HepG2 (cell line): ENCODE data around the gene GNA15. TPM values are rescaled to one million over a fixed set of nuclear protein-coding genes. Genes with fewer than 3 reads are reported as not detected.

Experiments
- ATAC-seq: fragments of 200-7000 bp; cut with Tn5 transposase; 3 replicates; pipeline ENCODE4 v1.9.1; 2020; ENCODE audit warnings: mild to moderate bottlenecking, moderate library complexity
- BruUV-seq: library from RNA; stranded (reverse); fragments of 400-500 nt; replicated peaks from 2 replicates; lab custom pipeline; 2021; lab: Mats Ljungman, UMichigan
- CTCF ChIA-PET: fragments of 300-600 bp; formaldehyde crosslinking; extraction: SDS; loops from one replicate; lab custom pipeline; 2021; ENCODE audit warnings: low total read pairs, inconsistent platforms, low intra/inter-chr PET ratio; lab: Yijun Ruan, JAX
- POLR2A ChIA-PET: fragments of 350-600 bp; sonication (Branson Sonifier 250); formaldehyde crosslinking; loops from one replicate; lab custom pipeline; 2020; ENCODE audit warnings: antibody characterized with exemption, inconsistent platforms; lab: Yijun Ruan, JAX
- DNase-seq: peaks from one replicate; pipeline ENCODE4 v3.0.0-alpha.2; 2015; ENCODE audit warnings: low spot score
- FAIRE-seq: peaks from 3 replicates; lab custom pipeline; 2011; peaks lifted over from hg19 to GRCh38; lab: Jason Lieb, UNC
- H2AFZ ChIP-seq: one replicate; pipeline ENCODE4 v1.6.1; 2011; ENCODE audit warnings: low read length, inconsistent platforms
- H3K27ac ChIP-seq: fragments of 300-600 bp; 3 replicates; pipeline ENCODE4 v1.8.0; 2011; ENCODE audit warnings: mixed run types, mild to moderate bottlenecking, mixed read lengths, low read length, inconsistent platforms; ENCODE audit not compliant: insufficient read depth; ENCODE audit errors: extremely low read length
- H3K27me3 ChIP-seq, 2 experiments: fragments of 200-600 bp in 1 of 2; 2 replicates in 1 of 2; 3 replicates in 1 of 2; pipeline versions ENCODE4 v1.6.0 to v1.8.0; 2011; ENCODE audit warnings: low read length in 2 of 2, mild to moderate bottlenecking in 2 of 2, moderate library complexity in 2 of 2, inconsistent platforms in 1 of 2; ENCODE audit not compliant: insufficient read depth in 2 of 2, control insufficient read depth in 1 of 2
- H3K36me3 ChIP-seq, 2 experiments: fragments of 200-600 bp in 1 of 2; replicated peaks in 1 of 2; 2 replicates in 1 of 2; 3 replicates in 1 of 2; pipeline versions ENCODE4 v1.5.1 to v1.8.0; 2011; ENCODE audit warnings: low read length in 2 of 2, inconsistent platforms in 1 of 2; ENCODE audit not compliant: insufficient read depth in 2 of 2, control insufficient read depth in 1 of 2
- H3K4me1 ChIP-seq: 2 replicates; pipeline ENCODE4 v1.5.1; 2012; ENCODE audit warnings: low read length, inconsistent platforms; ENCODE audit not compliant: insufficient read depth
- H3K4me2 ChIP-seq: 2 replicates; pipeline ENCODE4 v1.6.0; 2011; ENCODE audit warnings: low read depth, low read length, inconsistent platforms
- H3K4me3 ChIP-seq, 3 experiments: fragments of 200-600 bp in 1 of 3; sonication (generic), shearing (Covaris generic) in 1 of 3; replicated peaks in 1 of 3; 2 replicates each; pipeline ENCODE4 v1.5.1; 2011 to 2016; ENCODE audit warnings: low read length in 3 of 3, inconsistent platforms in 2 of 3, low read depth in 2 of 3, mild to moderate bottlenecking in 2 of 3, control low read depth in 1 of 3, mixed read lengths in 1 of 3; ENCODE audit not compliant: insufficient read depth in 1 of 3
- H3K79me2 ChIP-seq: one replicate; pipeline ENCODE4 v1.6.1; 2011; ENCODE audit warnings: low read length, inconsistent platforms; ENCODE audit not compliant: insufficient read depth
- H3K9ac ChIP-seq: 2 replicates; pipeline ENCODE4 v1.6.0; 2011; ENCODE audit warnings: mild to moderate bottlenecking, low read depth, low read length, inconsistent platforms; ENCODE audit not compliant: insufficient read depth
- H3K9me3 ChIP-seq: 2 replicates; pipeline ENCODE4 v1.5.1; 2012; ENCODE audit warnings: mild to moderate bottlenecking, low read length
- H4K20me1 ChIP-seq: 2 replicates; pipeline ENCODE4 v1.6.0; 2011; ENCODE audit warnings: inconsistent platforms, mild to moderate bottlenecking, low read length, moderate library complexity; ENCODE audit not compliant: insufficient read depth
- ATF7 ChIP-seq, 2 experiments: fragments of 450-650 bp in 1 of 2; sonication (generic) in 1 of 2; formaldehyde crosslinking in 1 of 2; IDR thresholded peaks; 2 replicates each; pipeline versions ENCODE4 v1.4.0 to v1.6.1; 2016 to 2020; ENCODE audit warnings: antibody characterized with exemption in 1 of 2, mild to moderate bottlenecking in 1 of 2, missing genetic modification reagents in 1 of 2
- CREM ChIP-seq, 2 experiments: sonication (generic) in 1 of 2; formaldehyde crosslinking in 1 of 2; IDR thresholded peaks; 2 replicates each; pipeline versions ENCODE4 v1.4.0 to v1.6.1; 2016 to 2020; ENCODE audit warnings: antibody characterized with exemption in 1 of 2, mild to moderate bottlenecking in 1 of 2, missing genetic modification reagents in 1 of 2
- ELF3 ChIP-seq: IDR thresholded peaks from 2 replicates; pipeline ENCODE4 v1.6.1; 2016; ENCODE audit warnings: missing genetic modification reagents, missing compliant biosample characterization
- WGBS: methylation state at CpG from one replicate; pipeline ENCODE4 v1.1.6; 2017; ENCODE audit warnings: low lambda C conversion rate; 5-methylcytosine and 5-hydroxymethylcytosine counted together
- in situ Hi-C: cut with HindIII; loops from 2 replicates; pipeline ENCODE4 v1.10.0; 2017; ENCODE audit warnings: low pct_unique_long_range_greater_than_20kb; ENCODE audit not compliant: extremely low pct_ligation_motif_present
- intact Hi-C: fragments of 100-400 bp; cut with micrococcal nuclease; formaldehyde crosslinking; loops from one replicate; pipeline ENCODE4 v1.10.0; 2022; ENCODE audit not compliant: unreplicated experiment
- polyA plus RNA-seq, 8 experiments: library from polyadenylated mRNA; depleted of rRNA in 3 of 8; stranded (reverse) in 7 of 8; unstranded in 1 of 8; fragments of >200 nt; fragmentation: Illumina TruSeq in 4 of 8; extraction: Trizol in 4 of 8; gene quantifications; 2 replicates each; pipeline versions ENCODE4 v1.2.1 to v1.2.3, GENCODE V29; 2011 to 2016; ENCODE audit warnings: low read depth in 4 of 8, missing spikeins in 1 of 8, mixed read lengths in 1 of 8; ENCODE audit not compliant: insufficient read depth in 1 of 8
- total RNA-seq, 5 experiments: library from RNA; depleted of rRNA; stranded (reverse); fragments of >200 nt; fragmentation: Illumina TruSeq; extraction: Trizol; gene quantifications; 2 replicates each; pipeline ENCODE4 v1.2.3, GENCODE V29; 2016; ENCODE audit warnings: low read depth in 1 of 5

The GNA15 gene
- total and polyA plus RNA-seq, 2 of the 13 experiments (the other 11 are each of a cell fraction or from before 2014, with no cell fraction given), result not detected

GRCh38 chr19:3099347-3100145 lies 36.3 kb upstream of the GNA15 start (continued):
- TF ChIP-seq ATF7 (IDR thresholded peaks at IDR 0.05) (no peak), ATF7 (CRISPR knock-in tag; IDR thresholded peaks at IDR 0.05) (no peak)

- FAIRE-seq (no peak), DNase-seq (no peak), ATAC-seq (no peak)
- Histone ChIP-seq H2AFZ (no peak overlapping the region), H3K79me2 (peaks cover 81% of the 10 kb centered on the region), H3K9ac (no peak overlapping the region), H4K20me1 (peaks cover 29% of the 10 kb centered on the region; the same call in 1 of the 2 replicates), H3K9me3 (no peaks in the 10 kb centered on the region), H3K27ac (no peak overlapping the region), H3K4me1 (peaks cover 48% of the 10 kb centered on the region), H3K27me3 (no peaks in the 10 kb centered on the region), H3K4me3 (no peak overlapping the region), H3K36me3 (no peaks in the 10 kb centered on the region), H3K4me2 (no peak overlapping the region)
- no TSS peak for BruUV-seq
- WGBS, result 86% methylated on average over 6 of the region's 14 CpGs
- in situ Hi-C loops, result no loop called here
- ChIA-PET POLR2A (no interaction called here), CTCF (no interaction called here)
- intact Hi-C loops, result no loop called here
- TF ChIP-seq CREM (IDR thresholded peaks at IDR 0.05) (no peak), CREM (CRISPR knock-in tag; IDR thresholded peaks at IDR 0.05) (no peak), ELF3 (no peak)
- TF ChIP-seq, all 625 proteins: peak for 0
These were observed 35.5 kb upstream of the GNA15 start for GRCh38 chr19:3100331-3100730.
